Cardiac muscle cell (in vitro differentiated cells and primary cell): ENCODE results near the gene RBM25. TPM values are rescaled to one million over a fixed set of nuclear protein-coding genes. Genes with fewer than 3 reads are reported as not detected.

Experiments used
- DNase-seq, 2 donors: peaks; one replicate each; pipeline versions ENCODE4 v3.0.0 to v3.0.0-alpha.2; 2010 to 2017; ENCODE audit warnings: low read depth in 1 of 2, low spot score in 1 of 2
- H3K27ac ChIP-seq: fragments of 200-600 bp; sonication (generic); 2 replicates; pipeline ENCODE4 v1.5.1; 2016
- H3K27me3 ChIP-seq: fragments of 200-600 bp; sonication (generic); 2 replicates; pipeline ENCODE4 v1.6.0; 2016; ENCODE audit warnings: control low read depth
- H3K36me3 ChIP-seq: fragments of 200-600 bp; sonication (generic); 2 replicates; pipeline ENCODE4 v1.5.1; 2016; ENCODE audit warnings: control low read depth
- H3K4me1 ChIP-seq: fragments of 200-600 bp; sonication (generic); 2 replicates; pipeline ENCODE4 v1.8.1; 2017; ENCODE audit warnings: low read depth, mild to moderate bottlenecking, mixed run types
- H3K4me3 ChIP-seq: fragments of 200-600 bp; sonication (generic); 2 replicates; pipeline ENCODE4 v1.5.1; 2016; ENCODE audit warnings: mild to moderate bottlenecking
- H3K9me3 ChIP-seq: fragments of 200-600 bp; sonication (generic); 2 replicates; pipeline ENCODE4 v1.5.1; 2017; ENCODE audit warnings: low read depth, mild to moderate bottlenecking, control low read depth
- polyA plus RNA-seq: library from polyadenylated mRNA; unstranded; fragments of >200 nt; fragmentation: Nextera tagmentation; extraction: Ambion mirVana; gene quantifications from 2 replicates; pipeline ENCODE4 v1.2.1, GENCODE V29; 2016
- total RNA-seq: library from RNA; depleted of rRNA; stranded (reverse); fragments of >200 nt; gene quantifications from 2 replicates; pipeline ENCODE4 v1.2.3, GENCODE V29; 2016
- TF ChIP-seq, protein P1 (sequence below): IDR thresholded peaks from 2 replicates; pipeline ENCODE4 v1.5.1; 2012; ENCODE audit warnings: low read depth, mild to moderate bottlenecking, low read length

RBM25 gene
- total and polyA plus RNA-seq, 2 experiments from 2014 or later, result 65.6 to 66.8 TPM

DNA sequence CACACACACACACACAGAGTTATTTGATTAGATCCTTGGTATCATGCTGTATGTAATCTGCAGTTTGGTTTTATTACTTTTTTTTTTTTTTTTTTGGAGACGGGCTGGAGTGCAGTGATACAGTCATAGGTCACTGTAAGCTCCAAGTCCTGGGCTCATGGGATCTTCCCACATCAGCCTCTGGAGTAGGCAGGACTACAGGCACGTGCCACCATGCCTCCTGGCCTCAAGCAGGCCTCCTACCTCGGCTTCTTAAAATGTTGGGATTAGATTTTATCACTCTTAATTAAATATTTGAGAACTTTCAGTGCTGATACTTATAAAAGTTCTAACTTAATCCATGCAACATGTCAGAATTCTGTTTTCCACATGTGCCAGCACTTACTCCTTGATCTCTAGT, 46.7 kb downstream of the RBM25 start:
- Histone ChIP-seq H3K27ac (no peak overlapping the region), H3K9me3 (no peaks in the 10 kb centered on the region), H3K4me3 (no peak overlapping the region), H3K36me3 (peaks cover 69% of the 10 kb centered on the region), H3K27me3 (no peaks in the 10 kb centered on the region), H3K4me1 (no peaks in the 10 kb centered on the region)
- no peak for DNase-seq
- TF ChIP-seq, protein P1, sequence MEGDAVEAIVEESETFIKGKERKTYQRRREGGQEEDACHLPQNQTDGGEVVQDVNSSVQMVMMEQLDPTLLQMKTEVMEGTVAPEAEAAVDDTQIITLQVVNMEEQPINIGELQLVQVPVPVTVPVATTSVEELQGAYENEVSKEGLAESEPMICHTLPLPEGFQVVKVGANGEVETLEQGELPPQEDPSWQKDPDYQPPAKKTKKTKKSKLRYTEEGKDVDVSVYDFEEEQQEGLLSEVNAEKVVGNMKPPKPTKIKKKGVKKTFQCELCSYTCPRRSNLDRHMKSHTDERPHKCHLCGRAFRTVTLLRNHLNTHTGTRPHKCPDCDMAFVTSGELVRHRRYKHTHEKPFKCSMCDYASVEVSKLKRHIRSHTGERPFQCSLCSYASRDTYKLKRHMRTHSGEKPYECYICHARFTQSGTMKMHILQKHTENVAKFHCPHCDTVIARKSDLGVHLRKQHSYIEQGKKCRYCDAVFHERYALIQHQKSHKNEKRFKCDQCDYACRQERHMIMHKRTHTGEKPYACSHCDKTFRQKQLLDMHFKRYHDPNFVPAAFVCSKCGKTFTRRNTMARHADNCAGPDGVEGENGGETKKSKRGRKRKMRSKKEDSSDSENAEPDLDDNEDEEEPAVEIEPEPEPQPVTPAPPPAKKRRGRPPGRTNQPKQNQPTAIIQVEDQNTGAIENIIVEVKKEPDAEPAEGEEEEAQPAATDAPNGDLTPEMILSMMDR, result no peak

DNA sequence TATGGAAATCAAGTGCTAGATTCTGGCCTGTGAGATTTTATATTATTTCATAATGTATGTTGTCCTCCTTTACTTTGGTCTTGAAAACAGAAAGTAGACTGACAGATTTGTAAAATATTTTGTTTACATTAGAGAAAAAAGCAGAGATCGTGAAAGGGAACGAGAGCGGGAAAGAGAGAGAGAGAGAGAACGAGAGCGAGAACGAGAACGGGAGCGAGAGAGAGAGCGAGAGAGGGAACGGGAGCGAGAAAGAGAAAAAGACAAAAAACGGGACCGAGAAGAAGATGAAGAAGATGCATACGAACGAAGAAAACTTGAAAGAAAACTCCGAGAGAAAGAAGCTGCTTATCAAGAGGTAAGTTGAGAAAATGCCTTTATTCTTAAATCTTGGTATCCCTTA, 47.4 kb downstream of the RBM25 start:
- no peak overlapping the region for H3K27ac ChIP-seq
- no peak overlapping the region for H3K4me3 ChIP-seq
- no peaks in the 10 kb centered on the region for H3K27me3 ChIP-seq
- no peaks in the 10 kb centered on the region for H3K4me1 ChIP-seq
- peaks cover 67% of the 10 kb centered on the region for H3K36me3 ChIP-seq
- no peaks in the 10 kb centered on the region for H3K9me3 ChIP-seq
- TF ChIP-seq, protein P1, result no peak
- no peak for DNase-seq

DNA sequence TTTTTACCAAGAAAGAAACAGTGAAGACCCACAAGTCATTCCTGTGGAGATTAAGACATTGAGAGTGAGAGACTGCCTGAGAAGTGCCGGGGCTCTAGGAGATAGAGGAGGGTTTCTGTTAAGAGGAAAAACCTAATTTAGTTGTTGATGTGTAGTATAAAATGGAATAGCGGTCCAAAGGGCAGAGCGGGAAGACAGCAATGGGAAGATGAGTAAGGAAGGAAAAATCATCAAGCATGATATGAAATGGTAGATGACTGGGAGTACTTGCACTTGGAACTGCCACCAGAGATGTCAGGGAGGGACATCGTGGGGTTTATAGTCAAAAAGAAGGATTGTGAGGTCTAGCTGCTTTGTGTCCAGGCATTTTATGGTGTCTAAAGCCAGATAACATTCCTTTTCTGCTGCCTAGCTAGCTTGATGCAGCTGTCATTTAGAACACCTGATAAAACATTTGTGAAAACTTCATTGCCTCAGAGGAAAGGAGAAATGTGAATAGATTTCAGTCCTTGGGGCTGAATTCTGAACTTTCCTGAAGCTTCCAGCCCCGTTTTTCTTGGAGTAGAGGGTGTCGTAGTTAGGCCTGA, 57.8 kb downstream of the RBM25 start:
- Histone ChIP-seq H3K4me1 (peaks cover 10% of the 10 kb centered on the region), H3K4me3 (no peak overlapping the region), H3K36me3 (peaks cover 73% of the 10 kb centered on the region), H3K27ac (peak overlapping the region; percentile 51), H3K27me3 (no peaks in the 10 kb centered on the region), H3K9me3 (no peaks in the 10 kb centered on the region)
- TF ChIP-seq, protein P1, result no peak
- no peak for DNase-seq

DNA sequence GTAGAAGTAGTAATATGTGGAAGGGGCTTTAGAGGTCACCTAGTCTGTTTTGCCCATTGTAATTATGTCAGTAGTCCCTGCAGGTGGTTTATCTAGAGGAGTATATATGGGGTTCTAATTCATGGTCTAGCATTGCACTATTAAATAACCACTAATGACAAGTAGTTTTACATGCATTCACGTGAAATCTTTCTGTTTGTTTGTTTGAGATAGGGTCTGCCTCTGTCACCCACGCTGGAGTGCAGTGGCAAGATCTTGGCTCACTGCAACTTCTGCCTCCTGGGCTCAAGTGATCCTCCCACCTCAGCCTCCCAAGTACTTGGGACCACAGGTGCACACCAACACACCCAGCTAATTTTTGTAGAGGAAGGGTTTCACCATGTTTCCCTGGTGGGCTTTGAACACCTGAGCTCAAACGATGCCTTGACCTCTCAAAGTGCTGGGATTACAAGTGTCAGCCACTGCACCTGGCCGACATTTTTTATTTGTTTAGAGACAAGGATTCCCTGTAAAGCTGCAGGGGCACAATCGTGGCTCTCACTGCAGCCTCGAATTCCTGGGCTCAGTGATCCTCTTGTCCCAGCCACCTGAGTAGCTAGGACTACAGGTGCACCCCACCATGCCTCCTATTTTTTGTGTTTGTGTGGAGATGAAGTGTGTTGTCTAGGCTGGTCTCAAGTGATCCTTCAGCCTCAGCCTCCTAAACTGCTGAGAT, 66.0 kb downstream of the RBM25 start:
- Histone ChIP-seq H3K27ac (peak overlapping the region; percentile 71), H3K27me3 (no peaks in the 10 kb centered on the region), H3K9me3 (no peaks in the 10 kb centered on the region), H3K4me3 (no peak overlapping the region), H3K36me3 (peaks cover 32% of the 10 kb centered on the region), H3K4me1 (peaks cover 12% of the 10 kb centered on the region)
- DNase-seq, result no peak
- TF ChIP-seq, protein P1, result no peak

DNA sequence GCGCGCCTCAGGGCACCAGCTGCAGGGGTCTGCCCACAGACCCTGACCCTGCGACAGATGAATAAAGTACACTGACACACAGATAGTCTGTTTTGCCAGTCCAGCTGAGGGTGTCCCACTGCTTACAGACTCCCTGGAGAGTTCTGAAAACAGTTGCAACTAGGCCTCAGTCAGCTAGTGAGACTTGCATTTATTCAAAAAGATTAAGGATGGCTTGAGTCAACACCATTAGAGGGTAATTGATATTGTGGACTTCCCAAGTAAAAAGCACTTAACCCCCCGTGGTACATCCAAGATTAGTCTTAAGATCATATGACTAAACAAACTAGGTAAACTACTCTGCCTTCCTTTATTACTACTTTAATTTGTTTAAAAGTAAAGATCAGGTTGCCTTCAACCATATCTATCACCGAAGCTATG, 66.8 kb downstream of the RBM25 start:
- peaks cover 12% of the 10 kb centered on the region for H3K4me1 ChIP-seq
- peaks cover 24% of the 10 kb centered on the region for H3K36me3 ChIP-seq
- no peak overlapping the region for H3K4me3 ChIP-seq
- no peaks in the 10 kb centered on the region for H3K9me3 ChIP-seq
- TF ChIP-seq, protein P1, result no peak
- DNase-seq, result no peak
- H3K27ac ChIP-seq, result peak overlapping the region; percentile 71
- no peaks in the 10 kb centered on the region for H3K27me3 ChIP-seq
